DMS 273 (cell line): ENCODE measurements around the gene NQO1.
A peak's percentile ranks its signal among the peaks of the same experiment; 100 is the strongest.

Experiments
- DNase-seq: peaks from one replicate; lab custom pipeline; 2025; ENCODE audit not compliant: unreplicated experiment; lab: John Stamatoyannopoulos, UW

NQO1 gene

DNA sequence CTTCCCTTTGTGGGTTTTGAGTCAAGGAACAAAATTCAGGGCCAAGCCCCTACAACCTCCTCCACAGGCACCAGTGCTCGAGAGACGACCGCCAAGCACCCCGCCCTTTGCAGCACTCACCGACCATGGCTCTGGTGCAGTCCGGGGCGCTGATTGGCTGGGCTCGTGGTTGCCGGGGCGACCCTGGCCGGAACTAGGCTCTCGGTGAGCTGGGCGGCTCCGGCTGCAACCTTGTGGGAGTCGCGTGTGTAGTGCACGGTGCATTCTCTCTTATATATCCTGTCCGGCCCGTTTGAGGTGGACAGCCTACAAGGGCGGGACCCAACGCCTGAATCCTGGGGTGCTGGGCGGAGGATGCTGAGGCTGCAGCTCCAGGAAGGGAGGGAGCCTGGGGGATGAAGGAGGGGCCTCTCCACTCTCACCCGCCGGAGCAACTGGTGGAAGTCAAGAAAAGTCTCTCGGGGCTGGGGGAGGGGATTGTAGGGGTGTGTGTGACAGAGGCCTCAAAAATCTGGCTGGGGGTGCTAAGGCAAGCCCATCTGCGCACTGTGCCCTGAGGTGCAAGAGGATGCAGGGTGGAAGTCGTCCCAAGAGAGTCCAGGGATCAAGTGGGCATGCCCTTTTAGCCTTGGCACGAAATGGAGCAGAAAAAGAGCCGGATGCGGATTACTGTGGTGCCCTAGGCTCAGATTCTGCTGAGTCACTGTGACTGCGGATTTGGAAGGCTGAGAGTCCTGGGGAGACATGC lies at the start of gene NQO1:
NQO1 (minus strand) TSS at position 248 of the 748 bp plus-strand sequence; CDS start at position 127, 121 bp downstream.
- DNase-seq, result peak; percentile 98

DNA sequence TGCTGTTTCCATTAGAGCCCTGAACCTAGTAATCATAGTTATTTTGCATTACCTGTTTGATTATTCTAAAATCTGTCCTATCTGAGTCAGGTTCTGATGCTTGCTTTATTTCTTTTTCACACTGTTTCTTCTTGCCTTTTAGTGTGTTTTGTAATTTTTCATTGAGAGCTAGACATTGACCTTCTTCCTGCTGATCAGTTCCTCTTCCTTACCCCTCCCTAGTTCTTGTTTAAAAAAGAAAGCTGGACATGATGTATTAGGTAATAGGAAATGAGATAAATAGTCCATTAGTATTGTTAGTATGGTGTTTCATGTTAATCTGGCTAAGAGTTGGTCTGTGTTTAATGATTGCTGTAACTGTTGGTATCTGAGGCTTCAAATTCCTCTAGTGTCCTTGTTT lies 49.2 kb upstream of the NQO1 start:
- no peak for DNase-seq

DNA sequence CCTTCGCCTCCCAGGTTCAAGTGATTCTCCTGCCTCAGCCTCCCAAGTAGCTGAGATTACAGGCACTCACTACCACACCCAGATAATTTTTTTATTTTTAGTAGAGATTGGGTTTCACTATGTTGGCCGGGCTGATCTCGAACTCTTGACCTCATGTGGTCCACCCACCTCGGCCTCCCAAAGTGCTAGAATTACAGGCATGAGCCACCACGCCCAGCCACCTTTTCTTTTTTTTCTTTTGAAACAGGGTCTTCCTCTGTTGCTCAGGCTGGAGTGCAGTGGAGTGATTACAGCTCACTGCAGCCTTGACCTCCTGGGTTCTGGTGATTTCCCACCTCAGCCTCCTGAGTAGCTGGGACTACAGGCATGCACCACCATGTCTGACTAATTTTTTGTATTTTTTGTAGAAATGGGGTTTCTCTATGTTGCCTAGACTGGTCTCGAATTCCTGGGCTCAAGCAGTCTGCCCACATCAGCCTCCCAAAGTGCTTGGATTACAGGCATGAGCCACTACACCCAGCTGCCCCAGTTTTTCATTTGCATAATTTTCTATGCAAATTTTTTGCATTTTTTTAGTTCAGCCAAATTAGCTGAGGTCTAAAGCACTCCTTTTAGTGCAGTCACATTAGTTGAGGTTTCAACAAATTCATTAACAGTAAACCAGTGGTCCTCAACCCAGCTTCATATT lies 47.0 kb upstream of the NQO1 start:
- DNase-seq, result peak; percentile 16

DNA sequence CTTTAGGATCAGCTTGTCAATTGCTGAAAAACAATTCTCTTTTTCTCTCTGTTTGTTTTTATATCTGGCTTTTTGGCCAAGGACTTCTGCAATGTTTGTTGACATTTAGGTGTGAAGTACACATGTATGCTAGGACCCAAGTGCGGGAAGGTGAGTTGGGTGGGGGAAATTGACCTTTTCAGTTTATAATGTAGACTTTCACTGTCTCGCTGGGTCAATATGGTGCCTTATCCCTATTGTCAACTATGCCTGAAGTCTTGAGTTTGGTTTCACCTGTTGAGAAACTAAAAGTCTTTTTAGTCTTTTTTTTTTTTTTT lies 45.2 kb upstream of the NQO1 start:
- no peak for DNase-seq

DNA sequence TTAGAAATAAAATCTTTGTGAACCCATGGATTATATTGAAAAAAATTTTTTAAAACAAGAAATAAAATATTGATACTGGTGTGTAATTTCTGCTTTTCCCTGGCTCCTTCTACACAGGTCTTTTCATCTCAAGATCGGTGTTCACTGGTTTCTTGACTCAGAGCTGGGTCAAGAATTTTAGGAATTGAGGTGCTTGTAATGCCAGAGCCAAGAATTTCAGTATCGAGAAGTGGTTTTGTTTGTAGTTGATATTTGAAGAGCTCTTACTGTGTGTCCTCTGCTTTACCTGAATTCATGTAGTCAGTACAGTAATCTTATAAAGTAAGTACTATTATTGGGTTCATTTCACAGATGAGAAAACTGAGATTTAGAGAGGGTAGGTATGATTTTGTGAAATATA lies 43.0 kb upstream of the NQO1 start:
- DNase-seq, result no peak

DNA sequence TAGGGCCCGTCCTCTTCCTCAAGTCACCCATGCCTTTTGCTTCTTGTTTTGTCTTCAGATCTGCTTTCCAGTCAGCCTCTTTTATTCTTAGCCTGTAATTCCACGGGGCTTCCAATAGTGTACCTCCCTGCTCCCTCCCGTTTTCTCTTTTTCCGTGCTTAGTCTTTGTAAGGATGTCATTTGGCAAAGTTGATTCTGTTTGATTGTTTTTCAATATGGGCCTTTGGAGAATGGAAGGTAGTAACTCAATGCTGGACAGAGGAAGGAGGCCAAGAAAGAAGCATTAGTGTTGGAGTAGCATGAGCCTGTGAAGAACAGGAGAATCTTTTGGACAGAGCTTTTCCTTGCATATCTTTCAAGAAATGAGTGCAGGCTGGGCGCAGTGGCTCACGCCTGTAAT lies 42.3 kb upstream of the NQO1 start:
- no peak for DNase-seq

DNA sequence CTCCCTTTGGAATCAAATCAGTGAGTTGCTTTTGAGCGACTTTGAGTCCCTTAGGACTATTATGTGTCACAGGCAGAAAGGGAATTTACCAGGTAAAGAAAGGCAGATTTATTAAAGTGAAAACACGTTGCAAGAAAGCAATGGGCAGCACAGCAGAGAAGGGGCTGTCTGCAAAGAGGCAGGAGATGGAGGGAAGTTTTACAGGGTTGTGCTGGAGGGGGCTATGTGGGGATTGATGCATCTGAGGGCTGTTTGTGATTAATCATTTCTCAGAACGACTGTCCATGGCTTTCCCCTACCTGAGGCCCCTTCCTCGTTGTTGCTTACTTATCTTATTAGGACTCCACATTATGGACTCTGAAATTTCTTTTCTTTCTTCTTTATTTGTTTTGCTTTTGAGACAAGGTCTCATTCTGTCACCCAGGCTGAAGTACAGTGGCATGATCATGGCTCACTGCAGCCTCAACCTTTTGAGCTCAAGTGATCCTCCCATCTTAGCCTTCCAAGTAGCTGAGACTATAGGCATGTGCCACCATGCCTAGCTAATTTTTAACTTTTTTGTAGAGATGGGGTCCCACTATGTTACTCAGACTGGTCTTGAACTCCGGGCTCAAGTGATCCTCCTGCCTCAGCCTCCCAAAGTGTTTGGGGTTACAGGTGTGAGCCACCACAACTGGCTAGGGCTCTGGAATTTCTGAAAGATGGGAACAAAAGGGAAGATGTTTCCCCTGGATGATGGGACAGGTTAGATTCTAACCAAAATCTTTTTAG lies 41.3 kb upstream of the NQO1 start:
- no peak for DNase-seq

DNA sequence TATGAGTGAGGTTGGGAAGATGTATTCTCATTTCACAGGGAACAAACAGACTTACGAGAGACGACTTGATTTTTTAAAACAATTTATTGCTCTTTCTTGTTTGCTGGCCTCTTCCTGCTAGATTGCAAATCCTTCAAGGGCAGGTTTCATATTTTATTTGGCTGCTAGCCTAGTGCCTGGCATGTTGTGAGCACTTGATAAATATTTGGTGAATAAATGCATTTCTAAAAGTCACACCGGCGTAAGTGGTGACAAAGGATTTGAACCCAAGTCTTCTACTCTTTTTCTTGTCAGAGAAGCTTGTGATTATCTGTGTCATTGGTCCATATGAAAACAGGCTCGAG lies 37.2 kb upstream of the NQO1 start:
- no peak for DNase-seq

DNA sequence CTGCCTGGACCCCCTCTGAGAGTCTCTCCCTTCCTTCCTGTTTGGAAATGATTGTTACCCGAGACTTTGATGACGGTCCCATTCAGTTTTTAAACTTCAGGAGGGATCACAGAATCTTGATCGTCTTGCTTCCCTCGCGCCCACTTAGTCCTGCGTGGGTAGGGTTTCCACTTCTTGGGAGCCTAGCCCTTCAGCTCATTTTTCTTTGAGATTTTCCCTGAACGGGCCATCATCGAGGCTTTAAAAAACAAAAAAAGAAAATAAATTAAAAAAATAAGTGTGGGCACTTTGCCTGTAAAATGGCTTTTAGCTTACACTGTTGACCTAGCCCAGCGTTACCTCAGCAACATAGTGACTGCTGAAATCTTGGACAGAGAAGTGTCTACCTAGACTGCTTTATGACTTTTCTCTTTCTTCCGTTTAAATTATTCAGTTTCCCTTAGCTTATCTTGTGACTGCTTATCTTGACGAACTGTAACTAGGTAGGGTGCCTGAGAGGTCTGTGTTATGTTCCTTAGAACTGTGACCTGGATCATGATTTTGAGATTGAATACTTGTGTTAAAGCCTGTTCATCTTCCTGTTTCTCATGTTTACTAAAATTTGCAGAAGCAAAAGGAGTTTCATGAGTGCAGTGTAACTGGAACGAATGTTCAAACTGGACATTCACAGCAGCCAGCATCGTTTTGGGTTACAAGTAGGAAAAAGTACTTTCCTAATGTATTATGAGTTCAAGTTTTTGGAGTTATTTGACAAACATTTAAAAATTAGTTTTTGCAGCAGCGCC lies 36.6 kb upstream of the NQO1 start:
- peak; percentile 41 for DNase-seq

DNA sequence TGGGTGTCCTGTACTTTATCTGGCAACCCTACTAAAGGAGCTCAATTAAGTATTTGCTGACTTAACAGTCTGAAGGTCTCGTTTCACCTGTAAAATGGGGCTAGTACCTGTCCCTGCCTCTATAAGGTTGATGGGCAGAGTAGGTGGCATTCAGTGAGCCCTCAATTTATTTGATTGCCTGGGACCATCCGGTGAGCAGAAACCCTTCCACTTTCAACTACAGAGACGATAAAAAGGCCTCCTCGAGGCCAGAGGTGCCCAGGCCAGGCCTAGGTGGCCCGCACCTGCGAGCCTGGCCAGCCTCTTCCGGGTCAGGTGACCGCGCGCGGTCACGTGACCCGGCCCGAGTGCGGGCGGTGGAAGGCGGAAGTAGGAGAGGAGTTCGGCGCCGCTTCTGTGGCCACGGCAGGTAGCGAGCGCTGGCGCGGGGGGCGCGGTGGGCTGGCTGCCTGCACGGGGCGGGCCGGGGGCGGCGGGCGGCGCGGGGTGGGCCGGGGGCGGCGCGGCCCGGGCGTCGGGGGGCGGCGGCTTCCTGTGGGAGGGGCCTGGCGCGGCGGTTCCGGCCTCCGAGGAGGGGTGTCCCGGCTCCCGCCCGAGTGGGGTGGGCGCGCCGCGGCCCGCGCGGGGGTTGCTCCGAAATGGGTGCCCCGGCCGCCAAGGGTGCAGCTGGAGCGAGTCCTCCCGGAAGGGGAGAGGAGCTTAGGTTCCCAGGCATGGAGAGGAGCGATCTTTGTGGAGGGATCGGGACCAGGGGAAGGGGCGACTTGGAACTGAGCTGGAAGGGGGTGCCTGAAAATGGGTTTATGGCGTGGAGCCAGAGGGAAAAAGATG lies 35.8 kb upstream of the NQO1 start, which contains the start of gene WWP2:
WWP2 (plus strand) TSS at position 350 of the 831 bp plus-strand sequence. CDS start 24,679 bp downstream, outside the sequence.
- DNase-seq, result peak; percentile 93

DNA sequence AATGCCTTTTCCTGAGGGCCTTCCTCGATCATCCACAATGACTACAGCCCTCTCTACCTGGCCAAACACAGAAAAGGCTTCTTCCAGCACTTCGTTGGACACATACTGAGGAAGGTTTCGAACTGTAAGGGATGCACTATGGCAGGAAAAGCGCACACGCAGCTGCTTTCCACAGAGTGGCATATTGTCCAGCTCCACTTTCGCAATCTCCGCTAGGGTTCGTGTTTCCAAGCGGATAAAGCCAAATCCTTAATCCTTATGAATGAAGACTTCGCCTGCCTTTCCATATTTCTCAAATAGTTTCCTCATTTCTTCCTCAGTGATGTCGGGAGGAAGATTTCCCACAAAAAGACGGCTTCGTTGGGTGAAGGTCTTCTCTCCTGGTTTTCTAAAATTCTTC lies 31.0 kb upstream of the NQO1 start:
- peak; percentile 22 for DNase-seq

DNA sequence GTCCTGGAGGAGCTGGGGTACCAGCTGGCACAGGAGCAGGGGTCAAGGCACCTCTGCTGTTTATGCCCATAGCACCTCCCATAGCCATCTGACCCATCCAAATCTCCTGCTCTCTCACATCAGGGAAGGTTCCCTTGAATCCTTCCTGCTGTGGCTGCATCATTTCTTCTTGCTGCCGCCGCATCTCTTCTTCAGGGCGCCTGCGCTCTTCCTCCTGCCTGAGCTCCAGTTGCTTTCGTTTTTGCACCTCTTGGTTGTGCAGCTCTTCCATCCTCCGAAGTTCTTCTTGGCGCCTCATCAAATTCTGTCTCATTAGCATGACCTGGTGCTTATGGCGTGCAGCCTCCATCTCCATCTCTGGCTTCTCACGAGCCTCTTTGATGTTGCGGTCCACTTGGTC lies 30.3 kb upstream of the NQO1 start:
- DNase-seq, result no peak

DNA sequence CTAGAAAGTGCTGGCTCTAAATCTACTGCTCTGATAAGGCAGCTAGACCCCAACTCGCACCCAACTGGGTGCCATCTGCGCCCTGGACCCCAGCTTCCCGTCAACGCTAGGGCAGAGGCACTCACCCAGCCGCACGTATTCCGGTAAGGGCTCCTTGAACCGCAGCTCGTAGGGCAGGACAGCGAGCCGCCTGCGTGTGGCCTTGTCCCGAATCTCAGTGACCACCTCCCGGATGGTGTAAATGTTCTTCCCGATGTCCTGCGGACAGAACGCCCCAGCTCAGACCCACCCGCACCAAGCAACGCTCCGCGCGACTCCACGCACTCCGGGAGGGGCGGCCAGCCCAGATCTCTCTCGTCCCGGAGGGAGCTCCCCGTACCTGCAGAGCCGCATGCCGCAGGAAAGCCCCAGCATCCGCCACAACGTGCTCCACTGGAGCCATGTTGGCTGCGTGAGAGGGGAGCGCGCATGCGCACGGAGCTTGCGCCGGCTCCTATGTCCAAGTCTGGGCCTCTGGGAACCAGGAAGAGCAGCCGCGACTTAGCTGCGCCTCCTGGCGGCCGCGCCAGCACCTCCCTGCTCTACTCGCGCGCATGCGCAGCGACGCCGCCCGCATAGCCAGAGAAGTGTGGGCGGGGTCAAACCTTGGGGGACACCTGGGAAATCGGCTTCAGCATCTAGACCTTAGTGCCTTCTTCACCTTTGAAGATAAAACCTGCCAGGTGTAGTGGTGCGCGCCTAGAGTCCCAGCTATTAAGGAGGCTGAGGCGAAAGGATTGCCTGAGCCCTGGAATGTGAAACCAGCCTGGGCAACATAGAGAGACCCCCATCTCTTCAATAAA lies 28.3 kb upstream of the NQO1 start, which contains the start of gene NOB1:
NOB1 (minus strand) TSS at position 458 of the 842 bp plus-strand sequence; CDS start at position 442, 16 bp downstream.
- DNase-seq, result peak; percentile 99

DNA sequence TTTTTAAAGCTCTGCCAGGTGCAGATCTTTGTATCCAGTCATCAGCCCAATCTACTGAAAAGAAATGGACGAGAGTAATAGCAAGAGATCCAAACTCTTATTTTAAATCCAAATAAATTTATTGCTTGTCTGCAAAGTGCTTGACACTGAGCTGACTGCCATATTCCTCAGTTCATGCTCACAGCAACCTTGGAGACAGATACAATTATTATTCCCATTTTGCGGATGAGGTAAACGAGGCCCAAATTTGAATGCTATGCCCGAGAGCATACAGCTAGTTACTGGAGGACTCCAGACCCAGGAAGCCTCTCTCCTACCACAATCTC lies 27.7 kb upstream of the NQO1 start:
- DNase-seq, result no peak

DNA sequence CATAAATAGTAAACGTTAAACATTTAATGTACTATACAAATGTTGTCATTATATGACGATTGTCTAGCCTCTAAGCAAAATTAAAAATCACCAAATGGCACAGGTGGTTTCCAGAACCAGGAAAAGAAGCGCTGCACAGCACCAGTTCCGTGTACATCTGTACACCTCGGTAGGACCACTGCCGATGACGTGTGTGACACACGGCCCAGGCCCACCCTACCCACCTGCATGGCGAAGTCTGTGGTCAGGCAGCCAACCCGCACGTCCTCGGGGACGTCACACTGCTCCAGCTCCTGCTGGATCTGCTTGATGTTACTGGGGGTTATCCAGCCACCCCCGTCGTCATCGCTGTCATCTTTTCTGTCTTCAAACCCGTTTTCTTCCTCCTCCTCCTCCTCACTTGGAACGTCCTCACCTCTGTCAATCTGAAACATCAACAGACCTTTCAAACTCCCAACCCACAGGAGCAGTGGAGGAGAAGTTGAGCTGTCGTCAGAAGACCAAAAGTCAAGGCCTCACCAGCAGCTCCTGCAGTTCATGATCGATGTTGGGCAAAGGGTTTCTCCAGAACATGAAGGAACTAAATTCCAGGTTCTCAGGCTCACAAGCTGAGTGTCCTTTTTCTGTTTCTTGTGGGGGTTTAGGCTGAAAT lies 22.5 kb upstream of the NQO1 start:
- no peak for DNase-seq

DNA sequence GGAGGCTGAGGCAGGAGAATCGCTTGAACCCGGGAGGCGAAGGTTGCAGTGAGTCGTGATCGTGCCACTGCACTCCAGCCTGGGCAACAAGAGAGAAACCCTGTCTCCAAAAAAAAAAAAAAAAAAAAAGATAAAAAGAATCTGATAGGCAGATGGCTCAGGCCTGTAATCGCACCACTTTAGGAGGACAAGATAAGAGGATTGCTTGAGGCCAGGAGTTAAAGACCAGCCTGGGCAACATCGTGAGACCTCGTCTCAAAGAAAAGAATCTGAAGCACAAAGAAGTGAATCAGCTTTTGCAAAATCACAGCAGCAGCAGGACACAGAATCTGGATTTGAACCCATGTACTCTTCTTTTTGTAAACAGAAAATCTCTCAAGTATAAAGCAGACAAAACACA lies 20.8 kb upstream of the NQO1 start:
- DNase-seq, result no peak

DNA sequence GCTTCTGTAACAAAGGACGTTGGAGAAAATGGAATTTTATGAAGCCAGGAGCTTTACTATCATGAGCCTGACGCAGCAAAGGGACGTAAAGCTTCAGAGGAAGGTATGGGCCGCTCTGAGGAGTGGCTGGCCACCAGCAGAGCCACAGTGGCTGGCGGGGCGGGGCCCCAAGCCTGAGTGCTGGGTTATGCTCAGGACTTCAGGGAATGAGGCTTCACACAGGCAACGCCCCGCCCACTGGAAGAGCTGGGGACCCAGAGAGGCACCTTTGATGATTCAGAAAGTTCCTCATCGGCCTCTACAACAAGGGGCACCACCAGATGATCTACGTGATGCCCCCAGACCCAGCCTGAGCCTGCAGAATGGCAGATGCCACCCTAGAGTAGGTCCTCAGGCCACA lies 19.6 kb upstream of the NQO1 start:
- DNase-seq, result no peak

DNA sequence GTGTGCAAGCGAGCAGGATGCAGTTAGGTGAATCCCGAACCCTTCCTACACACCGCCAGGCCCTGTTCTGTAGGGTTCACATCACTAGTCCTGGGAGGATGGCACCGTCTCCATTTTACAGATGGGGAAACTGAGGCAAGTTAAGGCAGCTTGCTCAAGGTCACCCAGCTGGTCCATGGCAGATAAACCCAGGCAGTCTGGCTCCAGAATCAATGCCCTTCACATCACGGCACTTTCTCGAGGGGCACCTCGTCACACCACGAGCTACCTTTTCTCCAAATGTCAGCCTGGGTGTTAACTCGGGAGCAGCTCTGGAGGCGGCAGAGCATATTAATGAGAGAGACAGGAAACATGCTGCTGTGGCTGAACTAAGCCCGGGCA lies 18.9 kb upstream of the NQO1 start:
- no peak for DNase-seq
